Activated gamma-delta T cell (primary cell): Measurements from ENCODE around the gene GPBAR1.

Experiments used
- DNase-seq: peaks from one replicate; lab custom pipeline; 2025; lab: John Stamatoyannopoulos, UW
- total RNA-seq, 2 donors: gene quantifications; one replicate each; lab custom pipeline; 2026; lab: John Stamatoyannopoulos, UW

The GPBAR1 gene, protein sequence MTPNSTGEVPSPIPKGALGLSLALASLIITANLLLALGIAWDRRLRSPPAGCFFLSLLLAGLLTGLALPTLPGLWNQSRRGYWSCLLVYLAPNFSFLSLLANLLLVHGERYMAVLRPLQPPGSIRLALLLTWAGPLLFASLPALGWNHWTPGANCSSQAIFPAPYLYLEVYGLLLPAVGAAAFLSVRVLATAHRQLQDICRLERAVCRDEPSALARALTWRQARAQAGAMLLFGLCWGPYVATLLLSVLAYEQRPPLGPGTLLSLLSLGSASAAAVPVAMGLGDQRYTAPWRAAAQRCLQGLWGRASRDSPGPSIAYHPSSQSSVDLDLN
- total RNA-seq: 1.1 to 1.3 reads per million in 2 donors

DNA sequence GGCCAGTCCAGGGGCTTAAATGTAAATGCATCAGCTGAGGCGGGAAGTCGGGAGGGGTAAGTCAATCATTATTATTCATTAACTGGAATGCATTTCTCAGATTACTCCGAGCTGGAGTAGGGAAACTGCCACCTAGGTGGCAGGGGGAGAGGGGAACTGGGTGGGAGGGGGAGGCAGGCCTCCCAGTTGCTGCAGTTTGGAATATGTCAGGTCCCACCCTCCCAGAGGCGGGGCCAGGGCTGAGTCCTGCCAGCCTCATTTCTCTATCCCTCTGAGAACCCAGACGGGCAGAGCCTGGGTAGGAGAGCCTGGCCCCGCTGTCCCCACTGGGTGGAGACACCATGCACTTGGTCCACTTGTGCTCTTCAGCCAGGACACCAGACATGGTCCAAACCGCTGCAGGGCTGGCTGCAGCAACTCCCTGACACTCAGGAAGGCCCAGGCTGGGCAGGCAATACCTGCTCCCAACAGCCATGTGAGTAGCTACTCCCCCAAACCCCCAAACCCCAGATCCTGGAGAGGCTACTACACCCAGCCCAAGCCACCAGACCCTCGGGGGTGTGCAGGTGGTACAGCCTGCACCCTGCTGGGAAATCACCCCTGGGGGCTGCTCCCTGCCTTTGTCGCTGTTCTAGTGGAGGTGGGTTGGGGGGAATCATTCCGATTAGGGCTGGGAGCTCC, at the start of gene GPBAR1:
TSS of gene GPBAR1 (plus strand) at position 274 of the 681 bp plus-strand sequence. CDS start 1,710 bp downstream, outside the sequence.
- no peak for DNase-seq

DNA sequence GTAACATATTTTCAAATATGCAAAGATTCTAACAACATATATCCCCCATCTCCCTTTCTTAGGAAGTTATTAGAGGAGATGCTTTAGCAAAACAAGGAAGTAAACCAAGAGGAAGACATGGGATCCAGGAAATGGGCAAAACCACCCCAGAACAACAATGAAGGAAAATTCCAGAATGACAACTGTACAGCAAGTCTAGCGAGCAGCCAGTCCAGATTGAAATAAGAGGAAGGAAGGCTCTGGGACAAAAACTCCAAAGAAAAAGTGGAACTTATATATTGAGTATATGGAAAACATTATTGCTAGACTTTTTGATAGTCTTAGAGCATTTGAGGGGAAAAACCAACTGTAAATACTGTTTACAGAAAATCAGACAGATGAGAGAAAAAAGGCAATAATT, 46.7 kb upstream of the GPBAR1 start:
- no peak for DNase-seq

DNA sequence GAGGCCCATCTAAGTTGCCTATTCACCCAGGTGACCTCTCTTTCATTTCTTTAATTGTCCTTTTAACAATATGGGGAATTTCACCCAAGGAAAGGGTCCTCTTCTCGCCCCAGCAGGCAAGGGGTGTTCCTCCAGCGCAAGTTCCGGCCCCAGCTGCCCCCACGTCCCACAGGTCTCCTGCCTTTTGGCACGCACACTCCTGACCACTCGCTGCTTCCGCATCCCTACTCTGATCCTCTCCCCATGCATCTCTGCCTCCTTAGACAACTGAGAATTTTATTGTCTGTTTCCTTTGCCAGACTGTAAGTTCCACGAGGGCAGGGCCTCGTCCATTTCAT, 44.5 kb upstream of the GPBAR1 start:
- no peak for DNase-seq

DNA sequence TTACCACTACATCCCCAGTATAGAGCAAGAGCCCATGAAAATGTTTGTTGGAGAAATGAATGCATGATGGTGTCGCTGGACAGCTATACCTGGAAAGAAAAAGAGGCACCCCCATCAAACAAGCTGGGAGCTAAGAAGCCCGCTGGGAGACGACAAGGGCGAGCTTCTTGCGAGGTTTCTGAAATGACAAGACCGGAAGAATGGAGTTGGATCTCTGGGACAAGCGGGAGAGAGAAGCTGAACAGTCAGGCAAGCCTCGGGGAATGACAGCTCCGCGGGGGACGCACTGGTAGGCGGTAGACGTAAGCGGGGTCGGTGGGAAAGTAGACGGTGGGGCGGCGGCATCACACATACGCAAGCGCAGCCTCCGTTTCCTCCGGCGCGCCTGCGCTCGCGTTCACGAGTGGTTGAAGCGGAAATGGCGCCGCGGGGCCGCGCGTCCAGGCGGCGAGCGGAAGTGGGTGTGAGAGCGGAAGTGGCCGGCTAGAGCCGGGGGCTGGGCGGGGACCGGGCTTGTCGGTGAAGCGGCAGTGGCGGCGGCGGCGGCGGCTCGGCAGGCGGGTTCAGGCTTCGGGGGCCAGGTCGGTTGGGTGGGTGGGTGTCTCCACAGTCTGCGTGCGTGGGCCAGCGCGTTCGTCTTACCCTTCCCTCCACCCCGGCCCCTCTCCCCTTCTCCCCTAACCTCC, 44.0 kb upstream of the GPBAR1 start, which contains the start of gene ARPC2:
TSS of gene ARPC2 (plus strand) at position 516 of the 686 bp plus-strand sequence. CDS start 282 bp downstream, outside the sequence.
- peak; percentile 96 for DNase-seq

DNA sequence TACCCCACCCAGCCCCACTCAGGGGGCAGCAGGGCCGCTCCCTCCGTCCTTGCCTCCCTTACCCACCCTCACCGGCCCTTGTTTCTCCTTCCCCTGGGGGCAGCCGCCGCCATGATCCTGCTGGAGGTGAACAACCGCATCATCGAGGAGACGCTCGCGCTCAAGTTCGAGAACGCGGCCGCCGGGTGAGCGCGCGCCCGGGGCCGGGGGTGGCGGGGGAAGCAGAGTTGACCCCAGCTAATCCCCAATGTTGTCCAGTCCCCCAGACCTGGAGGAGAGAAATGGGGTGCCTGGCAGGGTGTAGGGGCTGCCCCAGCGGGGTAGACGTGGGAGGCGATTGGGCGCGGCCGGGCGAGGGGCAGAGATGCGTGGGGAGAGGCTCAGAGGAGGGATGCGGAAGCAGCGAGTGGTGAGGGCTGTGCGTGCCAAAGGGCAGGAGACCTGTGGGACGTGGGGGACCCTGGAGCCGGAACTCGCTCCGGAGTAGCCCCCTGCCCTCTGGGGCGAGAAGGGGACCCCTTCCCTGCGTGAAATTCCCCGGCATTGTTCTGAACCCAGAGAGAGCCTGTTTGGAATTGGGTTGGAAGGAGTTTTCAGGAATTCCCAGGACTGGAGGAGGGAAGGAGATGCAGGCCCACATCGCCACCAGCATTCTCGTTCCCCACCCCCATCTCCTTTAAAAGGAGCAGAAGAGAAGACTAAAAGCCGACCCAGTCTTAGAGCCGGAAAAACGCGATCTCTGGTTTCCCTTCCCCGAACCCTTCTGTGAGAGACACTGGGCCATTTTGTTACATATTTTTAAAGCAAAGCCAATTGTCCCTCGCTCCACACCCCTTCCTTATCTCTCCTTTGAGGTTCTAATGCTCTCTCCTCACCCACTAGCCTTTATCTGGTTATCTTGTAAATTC, 43.2 kb upstream of the GPBAR1 start:
- peak; percentile 55 for DNase-seq

DNA sequence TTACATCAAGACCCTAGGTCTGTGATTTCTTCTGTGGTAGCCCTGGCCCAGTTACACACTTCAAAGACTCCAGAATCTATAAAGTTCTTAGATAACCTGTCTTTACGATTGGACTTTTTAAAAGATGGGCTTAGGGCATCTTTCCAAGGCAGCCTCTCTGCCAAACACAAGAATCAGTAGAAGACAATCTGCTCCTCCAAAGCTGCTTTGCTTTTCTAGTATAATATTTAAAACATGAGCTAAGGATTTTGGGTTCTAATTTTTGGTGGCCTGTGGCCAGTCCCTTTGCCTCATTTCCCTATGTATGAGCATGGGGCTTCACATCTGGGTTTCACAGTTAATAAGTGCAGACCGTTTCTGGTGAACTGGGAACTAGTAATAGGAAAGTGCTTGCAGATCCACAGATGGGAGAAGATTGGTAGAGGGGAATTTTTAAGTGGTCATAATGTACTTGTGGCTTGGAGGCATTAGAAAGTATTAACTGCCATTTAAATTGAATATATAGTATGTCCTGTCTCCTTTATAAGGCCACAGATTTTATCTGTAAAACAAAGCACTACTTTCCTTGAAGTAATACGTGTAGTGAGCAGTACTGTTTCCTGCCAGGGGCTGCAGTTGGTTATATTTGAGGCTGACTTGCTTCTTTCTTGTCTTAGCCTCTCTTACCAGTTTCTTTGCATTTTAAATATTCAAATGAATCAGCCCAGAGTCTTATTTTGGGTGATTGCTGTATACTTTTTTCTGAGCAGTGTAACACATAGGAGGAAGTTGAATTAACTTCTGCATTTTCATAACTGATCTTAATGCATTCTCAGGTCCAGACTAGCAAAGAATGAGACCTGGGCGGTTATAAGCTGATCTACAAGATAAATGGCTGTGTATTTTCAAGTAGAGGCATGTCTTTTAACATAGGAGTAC, 42.3 kb upstream of the GPBAR1 start:
- DNase-seq: no peak

DNA sequence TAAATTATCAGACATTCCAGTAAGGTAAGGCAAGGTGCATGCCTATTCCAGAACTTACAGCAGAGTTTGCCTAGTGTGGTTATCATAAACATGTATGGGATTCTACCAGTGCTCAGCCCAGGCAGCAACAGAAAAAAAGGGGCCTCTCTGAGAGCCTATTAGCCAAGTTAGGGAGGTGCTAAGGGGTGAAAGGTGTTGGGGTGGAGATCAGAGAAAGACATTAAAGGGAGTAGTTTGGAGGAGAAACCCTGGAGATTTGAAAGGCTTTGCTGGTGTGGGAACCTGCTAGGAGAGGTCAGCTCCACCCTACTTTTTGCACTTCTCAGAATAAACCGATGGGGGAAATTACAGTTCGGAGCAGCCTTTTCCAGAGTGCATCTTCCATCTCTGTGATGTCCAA, 40.9 kb upstream of the GPBAR1 start:
- no peak for DNase-seq

DNA sequence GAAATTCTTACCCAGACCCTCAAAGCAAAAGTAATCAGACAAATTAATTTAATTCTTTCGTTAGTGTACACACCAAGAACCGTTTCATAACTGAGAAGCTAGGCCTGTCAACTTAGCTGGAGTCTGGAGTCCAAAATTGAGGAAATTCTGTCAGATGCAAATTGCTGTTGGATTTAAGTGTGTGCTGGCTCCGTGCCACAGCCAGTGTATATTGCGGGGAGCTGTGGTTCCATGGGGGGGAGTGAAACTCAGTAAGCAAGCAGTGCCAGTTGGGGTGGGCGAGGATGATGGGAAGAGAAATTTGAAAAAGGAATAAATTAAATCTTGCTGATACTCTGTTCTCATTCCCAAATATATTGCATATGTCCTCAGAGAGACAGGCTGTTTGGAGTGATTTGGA, 39.8 kb upstream of the GPBAR1 start:
- no peak for DNase-seq

DNA sequence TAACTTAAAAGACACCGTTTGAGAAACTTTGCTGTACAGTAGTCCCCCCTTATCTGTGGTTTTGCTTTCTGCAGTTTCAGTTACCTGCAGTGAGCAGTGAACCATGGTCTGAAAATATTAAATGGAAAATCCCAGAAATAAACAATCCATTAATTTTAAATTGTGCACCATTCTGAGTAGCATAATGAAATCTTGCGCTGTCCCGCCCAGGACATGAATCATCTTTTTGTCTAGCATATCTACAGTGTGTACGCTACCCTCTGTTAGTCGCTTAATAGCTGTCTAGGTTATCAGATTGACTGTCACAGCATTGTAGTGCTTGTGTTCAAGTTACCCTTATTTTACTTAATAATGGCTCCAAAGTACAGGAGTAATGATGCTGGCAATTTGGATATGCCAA, 37.8 kb upstream of the GPBAR1 start:
- no peak for DNase-seq

DNA sequence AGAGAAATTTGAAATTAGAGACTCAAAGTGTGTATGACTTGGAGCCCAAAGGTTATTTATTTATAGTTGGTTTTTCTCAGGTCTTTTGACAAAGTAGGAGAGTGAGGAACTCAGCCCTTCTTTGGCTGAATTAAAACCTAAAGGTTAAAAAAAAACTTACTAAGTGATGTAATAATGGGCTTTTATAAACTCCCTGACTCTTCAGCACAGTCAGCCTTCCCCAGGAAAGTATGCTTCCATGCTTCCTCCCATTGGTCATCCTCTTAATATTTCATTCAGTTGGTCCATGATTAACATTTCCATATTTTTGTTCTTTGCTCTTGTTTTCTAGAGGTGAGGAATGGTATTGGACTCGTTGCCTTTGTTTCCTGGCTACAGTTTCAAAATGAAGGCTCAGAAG, 36.6 kb upstream of the GPBAR1 start:
- no peak for DNase-seq

DNA sequence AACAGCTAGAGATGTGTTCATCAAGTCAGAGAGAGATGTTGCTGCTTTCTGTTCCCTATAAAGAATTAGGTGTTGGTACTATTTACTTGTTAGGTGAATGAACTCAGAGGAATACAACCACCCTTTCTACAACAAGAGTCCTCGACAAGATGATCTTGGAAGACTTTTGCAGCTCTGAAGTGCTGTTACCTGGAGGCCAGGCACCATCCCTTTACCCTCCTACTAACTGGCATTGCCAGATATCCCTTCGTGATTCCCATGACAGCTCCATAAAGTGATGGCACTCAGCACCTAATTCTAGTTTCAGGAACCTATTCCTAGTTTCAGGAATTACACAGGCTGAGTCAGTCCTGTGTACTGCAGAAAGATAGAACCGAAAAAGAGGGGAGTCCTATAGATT, 33.9 kb upstream of the GPBAR1 start:
- DNase-seq: no peak

DNA sequence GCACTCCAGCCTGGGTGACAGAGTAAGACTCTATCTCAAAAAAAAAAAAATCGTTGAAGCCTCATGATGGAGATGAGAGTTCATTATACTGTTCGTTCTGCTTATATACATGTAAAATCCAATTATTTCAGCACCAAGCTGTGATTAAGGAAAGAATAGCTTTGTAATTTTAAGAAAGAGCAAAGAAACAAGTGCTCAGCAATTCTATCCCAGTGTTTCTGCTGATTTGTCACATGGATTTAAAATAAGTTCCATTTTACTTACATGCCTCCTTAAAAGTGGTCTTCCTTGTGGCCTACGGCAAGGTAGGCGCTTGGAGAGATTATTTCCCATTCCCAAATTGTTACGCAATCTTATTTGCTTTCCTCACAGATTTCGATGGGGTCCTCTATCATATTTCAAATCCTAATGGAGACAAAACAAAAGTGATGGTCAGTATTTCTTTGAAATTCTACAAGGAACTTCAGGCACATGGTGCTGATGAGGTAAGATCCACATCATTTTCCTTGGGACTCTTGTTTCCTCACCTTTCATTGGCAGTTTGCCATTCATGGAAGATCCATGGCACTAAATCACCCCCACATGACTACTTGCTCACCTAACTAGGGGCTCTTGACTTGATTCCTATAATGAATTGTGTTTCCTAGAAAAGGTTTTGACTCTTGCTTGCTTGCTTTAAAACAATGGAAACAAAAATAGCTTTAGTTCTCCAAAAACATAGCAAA, 32.3 kb upstream of the GPBAR1 start:
- no peak for DNase-seq

DNA sequence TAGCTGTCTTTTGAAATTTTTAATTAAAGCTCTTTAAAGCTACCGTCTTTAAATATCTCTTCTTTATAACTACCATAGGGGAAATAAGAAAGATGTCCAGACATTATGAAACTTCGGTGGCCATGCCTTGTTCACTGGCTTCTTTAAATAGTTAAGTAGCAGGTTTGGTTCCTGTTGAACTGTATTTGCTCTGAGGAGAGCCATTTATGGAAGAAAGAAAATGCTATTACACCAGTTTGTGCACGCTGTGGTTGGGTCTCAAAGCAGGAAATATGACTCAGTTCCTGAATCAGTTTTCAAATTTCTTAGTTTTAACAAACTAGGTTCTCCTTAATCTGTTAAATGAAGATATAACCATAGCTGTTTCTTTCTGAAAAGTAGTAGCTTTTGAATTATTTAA, 31.6 kb upstream of the GPBAR1 start:
- no peak for DNase-seq

DNA sequence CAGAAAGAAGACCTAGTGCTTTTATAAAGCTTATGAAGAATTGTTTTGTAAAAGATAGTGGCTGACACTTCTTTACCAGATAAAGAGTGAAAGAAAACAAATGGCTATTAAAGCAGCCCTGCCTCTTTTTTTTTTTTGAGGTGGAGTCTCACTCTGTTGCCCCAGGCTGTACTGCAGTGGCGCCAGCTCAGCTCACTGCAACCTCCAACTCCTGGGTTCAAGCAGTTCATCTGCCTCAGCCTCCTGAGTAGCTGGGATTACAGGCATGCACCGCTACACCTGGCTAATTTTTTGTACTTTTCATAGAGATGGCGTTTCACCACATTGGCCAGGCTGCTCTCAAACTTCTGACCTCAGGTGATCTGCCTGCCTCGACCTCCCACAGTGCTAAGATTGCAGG, 31.0 kb upstream of the GPBAR1 start:
- no peak for DNase-seq

DNA sequence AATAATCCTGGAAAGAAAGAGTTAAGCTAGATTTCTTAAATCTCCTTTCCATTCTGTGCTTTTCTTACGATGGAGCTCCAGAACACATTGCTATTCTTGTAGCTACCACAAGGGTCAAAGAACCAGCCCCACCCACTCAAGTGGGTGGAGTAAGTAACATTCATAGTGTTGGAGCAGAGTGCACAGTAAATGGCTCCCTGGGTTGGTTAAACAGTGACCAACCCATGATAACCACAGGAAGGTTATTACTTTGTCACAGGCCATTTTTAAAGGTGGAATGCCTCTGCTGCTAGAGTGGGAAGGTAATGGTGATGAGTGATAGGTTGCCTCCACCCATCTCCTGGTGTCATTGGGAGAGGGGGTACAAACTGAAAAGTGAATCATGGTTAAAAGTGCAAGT, 29.9 kb upstream of the GPBAR1 start:
- DNase-seq: no peak

DNA sequence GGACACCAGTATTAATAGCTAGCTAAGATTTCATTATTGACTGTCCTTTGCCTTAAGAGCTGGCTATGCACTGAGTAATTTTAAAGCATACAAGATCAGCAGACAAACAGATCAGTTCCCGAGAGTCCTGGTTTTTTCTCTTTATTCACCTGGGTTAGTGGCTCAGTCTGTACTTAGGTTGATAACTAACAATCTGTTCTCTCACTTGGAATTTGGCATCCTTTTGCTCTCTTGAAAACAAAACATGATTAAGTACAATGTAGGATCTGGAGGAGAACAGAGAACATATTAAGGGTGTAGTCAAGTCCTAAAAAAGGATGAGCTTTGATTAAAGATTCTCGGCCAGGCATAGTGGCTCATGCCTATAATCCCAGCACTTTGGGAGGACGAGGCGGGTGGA, 27.3 kb upstream of the GPBAR1 start:
- no peak for DNase-seq

DNA sequence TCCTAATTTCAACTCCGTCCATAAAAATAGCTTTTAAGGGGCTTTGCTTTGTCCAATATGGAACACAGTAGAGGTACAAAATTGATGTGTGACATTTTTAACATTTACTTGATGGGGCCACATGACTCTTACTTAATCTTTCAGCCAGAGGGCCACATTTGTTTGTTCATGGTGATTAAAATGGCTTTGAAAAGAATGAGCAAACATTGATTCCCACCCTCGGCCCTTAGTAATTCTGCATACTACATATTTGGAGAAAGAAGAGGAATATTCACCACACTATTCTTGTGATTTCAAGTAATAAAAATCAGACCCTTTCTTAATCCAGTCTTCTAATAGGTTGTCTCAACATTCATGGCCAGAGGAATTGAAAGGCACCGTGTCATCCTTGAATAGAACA, 26.3 kb upstream of the GPBAR1 start:
- DNase-seq: no peak

DNA sequence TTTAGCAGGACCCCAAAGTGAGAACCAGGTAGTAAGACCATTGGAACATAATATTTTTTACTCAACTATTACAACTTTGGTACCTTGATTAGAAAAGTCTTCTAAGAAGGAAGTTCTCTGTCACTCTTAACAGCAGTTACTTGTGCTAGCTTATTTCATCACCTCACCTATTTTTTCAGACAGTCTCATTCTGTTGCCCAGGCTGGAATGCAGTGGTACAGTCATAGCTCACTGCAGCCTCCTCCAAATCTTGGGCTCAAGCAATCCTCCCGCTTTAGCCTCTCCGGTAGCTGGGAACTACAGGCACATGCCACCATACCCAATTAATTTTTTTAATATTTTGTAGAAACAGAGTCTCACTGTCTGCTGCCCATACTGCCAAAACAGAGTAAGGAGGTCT, 25.8 kb upstream of the GPBAR1 start:
- no peak for DNase-seq

DNA sequence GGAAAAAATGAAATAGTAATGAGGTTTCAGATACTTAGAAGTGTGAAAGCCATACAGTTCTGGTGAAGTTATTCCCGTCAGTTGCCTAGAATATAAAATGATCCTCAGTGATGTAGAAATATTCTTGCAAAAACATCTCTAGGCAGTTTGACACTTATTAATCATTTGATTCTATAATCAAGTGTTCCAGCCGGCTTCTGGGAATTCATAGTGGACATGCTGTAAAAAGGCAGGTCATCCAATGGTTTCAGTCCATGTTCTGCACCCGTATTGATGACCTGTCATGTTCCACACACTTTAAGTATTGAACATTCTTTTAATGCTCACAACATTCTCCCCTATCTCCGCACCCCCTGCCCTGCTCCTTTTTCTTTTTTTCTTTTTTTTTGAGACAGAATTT, 24.0 kb upstream of the GPBAR1 start:
- no peak for DNase-seq

DNA sequence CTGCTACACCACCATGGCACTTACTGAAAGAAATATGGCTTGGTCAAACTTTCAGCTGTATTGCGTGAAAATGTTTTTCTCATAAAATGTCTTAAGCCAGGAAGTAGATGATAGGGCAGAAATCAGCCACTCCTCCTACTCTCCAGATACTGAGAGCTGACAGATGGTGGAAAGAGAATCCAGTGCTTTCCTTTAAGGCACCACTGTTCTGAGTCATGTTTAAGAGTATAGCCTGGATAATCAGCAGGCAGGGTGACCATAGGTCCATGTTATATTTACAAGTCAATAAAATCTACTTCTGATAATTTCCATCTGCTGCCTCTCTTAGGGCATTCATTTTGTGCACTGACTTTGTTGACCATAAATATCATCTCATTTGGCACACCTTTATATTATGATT, 21.9 kb upstream of the GPBAR1 start:
- DNase-seq: no peak
